ENCODE results near the gene TIMM22. TPM values are rescaled to one million over a fixed set of nuclear protein-coding genes. Genes with fewer than 3 reads are reported as not detected.

TIMM22 gene
- total RNA-seq, 1 donor from 2014 or later, result 9.1 TPM

- no peaks in the 10 kb centered on the region for H3K9me3 ChIP-seq
- H3K36me3 ChIP-seq, result peaks cover 94% of the 10 kb centered on the region
- H3K4me1 ChIP-seq, result peaks cover 84% of the 10 kb centered on the region
- no peaks in the 10 kb centered on the region for H3K27me3 ChIP-seq (ENCODE audit: low read depth)
- ATAC-seq (no peak), DNase-seq (no peak)
- TF ChIP-seq, protein P1, sequence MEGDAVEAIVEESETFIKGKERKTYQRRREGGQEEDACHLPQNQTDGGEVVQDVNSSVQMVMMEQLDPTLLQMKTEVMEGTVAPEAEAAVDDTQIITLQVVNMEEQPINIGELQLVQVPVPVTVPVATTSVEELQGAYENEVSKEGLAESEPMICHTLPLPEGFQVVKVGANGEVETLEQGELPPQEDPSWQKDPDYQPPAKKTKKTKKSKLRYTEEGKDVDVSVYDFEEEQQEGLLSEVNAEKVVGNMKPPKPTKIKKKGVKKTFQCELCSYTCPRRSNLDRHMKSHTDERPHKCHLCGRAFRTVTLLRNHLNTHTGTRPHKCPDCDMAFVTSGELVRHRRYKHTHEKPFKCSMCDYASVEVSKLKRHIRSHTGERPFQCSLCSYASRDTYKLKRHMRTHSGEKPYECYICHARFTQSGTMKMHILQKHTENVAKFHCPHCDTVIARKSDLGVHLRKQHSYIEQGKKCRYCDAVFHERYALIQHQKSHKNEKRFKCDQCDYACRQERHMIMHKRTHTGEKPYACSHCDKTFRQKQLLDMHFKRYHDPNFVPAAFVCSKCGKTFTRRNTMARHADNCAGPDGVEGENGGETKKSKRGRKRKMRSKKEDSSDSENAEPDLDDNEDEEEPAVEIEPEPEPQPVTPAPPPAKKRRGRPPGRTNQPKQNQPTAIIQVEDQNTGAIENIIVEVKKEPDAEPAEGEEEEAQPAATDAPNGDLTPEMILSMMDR (IDR thresholded peaks at IDR 0.05), result no peak
- no peak overlapping the region for H3K4me3 ChIP-seq
- intact Hi-C loops (cut with DNase I), result no loop called here
- H3K27ac ChIP-seq, result peak overlapping the region; percentile 81
These were observed 7.9 kb downstream of the TIMM22 start for GRCh38 chr17:1004769-1005295.

DNA sequence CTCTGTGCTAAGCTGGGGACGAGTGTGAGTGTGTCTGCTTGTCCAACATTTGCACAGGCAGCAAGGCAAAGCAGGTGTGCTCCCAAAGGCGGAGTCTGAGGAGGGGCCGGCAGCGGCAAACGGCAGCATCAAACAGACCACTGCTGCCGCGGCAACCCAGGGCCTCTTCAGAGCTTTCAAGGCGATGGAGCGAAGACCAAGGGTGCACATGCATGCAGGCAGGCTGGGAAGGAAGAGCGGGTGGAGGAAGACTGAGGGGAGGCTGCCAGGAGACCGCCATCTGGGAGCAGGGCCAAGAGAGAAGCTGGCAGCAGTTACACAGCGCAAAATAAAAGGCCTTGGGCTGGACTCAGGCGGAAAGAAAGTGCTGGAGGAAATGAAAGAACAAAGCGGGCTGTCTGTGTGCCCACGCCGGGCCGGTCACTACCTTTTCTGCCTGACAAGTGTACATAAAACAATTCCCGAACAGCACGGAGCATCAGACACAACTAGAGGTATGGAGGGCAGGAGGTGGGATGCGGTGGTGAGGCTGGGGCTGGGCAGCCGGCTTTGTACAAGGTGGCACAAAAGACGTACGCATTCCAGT lies 8.5 kb downstream of the TIMM22 start:
- Histone ChIP-seq H3K36me3 (peaks cover 94% of the 10 kb centered on the region), H3K27me3 (ENCODE audit: low read depth) (no peaks in the 10 kb centered on the region), H3K9me3 (no peaks in the 10 kb centered on the region), H3K4me1 (peaks cover 79% of the 10 kb centered on the region), H3K27ac (peak overlapping the region; percentile 81), H3K4me3 (no peak overlapping the region)
- no peak for DNase-seq
- intact Hi-C loops (cut with DNase I), result no loop called here
- peak; percentile 12 to 17 for ATAC-seq
- TF ChIP-seq, protein P1 (IDR thresholded peaks at IDR 0.05), result no peak

DNA sequence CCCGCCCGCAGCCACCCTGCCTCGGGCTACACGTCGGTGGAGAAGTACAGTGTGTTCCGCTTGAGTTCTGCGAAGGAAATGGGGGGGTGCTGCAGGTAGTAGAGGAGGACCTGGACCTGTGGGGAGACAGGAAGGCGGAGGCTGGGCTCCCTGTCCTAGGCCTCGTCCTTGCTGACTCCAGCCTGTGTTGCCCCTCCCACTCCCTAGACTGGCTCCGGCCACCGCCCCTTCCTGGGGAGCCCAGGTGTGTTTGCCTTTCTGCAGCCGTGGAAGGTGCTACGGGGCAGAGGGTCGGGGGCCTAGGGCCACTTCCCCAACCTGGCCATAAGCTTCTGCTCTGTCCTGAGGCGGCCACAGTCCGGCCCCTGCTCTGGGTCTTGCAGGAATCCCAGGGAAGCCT lies 9.1 kb downstream of the TIMM22 start:
- H3K36me3 ChIP-seq, result peaks cover 94% of the 10 kb centered on the region
- DNase-seq, result no peak
- TF ChIP-seq, protein P1 (IDR thresholded peaks at IDR 0.05), result no peak
- peak overlapping the region; percentile 81 for H3K27ac ChIP-seq
- intact Hi-C loops (cut with DNase I), result no loop called here
- H3K4me1 ChIP-seq, result peaks cover 79% of the 10 kb centered on the region
- no peaks in the 10 kb centered on the region for H3K27me3 ChIP-seq (ENCODE audit: low read depth)
- no peak for ATAC-seq
- H3K4me3 ChIP-seq, result peak overlapping the region; percentile 6
- H3K9me3 ChIP-seq, result no peaks in the 10 kb centered on the region

GRCh38 chr17:1007310-1008007 lies 10.5 kb downstream of the TIMM22 start:
- DNase-seq (no peak), ATAC-seq (no peak)
- no peaks in the 10 kb centered on the region for H3K27me3 ChIP-seq (ENCODE audit: low read depth)
- TF ChIP-seq, protein P1 (IDR thresholded peaks at IDR 0.05), result no peak
- H3K27ac ChIP-seq, result peak overlapping the region; percentile 76
- H3K4me1 ChIP-seq, result peaks cover 68% of the 10 kb centered on the region
- intact Hi-C loops (cut with DNase I), result no loop called here
- peaks cover 94% of the 10 kb centered on the region for H3K36me3 ChIP-seq
- no peak overlapping the region for H3K4me3 ChIP-seq
- no peaks in the 10 kb centered on the region for H3K9me3 ChIP-seq

DNA sequence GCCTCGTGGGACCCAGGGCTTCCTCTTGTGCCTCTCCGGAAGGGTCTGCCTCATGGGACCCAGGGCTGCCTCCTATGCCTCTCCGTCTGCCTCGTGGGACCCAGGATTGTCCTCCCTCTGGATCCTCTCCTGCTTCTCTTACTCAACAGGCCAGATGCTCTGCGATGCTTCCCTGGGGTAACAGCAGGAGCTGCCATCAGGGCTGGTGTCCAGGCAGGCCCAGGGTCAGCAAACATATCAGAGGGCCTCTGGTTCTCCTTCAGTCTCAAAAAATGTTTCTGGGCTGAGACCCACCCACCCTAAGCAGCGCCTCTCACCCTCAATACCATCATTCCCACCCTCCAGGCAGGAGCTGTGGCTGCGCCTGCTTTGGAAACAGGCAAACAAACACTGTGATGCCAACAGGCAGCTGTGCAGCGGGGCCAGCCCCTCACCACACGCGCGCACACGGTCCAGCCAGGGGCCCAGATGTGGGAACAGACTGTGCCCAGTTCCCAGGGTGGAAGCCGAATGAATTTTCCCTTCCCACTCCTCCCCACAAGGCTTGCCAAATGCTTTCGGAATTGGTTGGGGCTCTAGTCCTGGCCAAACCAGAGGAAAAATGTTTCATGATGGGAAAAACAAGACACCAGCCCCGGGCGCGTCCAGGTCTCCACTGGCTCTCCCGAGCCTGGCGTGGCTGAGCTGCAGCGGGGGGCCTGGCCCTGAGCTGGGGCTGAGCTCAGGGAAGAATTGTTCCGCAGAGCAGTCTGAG lies 11.3 kb downstream of the TIMM22 start:
- H3K27me3 ChIP-seq (ENCODE audit: low read depth), result no peaks in the 10 kb centered on the region
- no peak for DNase-seq
- TF ChIP-seq, protein P1 (IDR thresholded peaks at IDR 0.05), result no peak

More for the DNA sequence above, 11.3 kb downstream of the TIMM22 start:
- Histone ChIP-seq H3K4me3 (no peak overlapping the region), H3K36me3 (peaks cover 94% of the 10 kb centered on the region), H3K9me3 (no peaks in the 10 kb centered on the region), H3K27ac (peak overlapping the region; percentile 76), H3K4me1 (peaks cover 61% of the 10 kb centered on the region)
- ATAC-seq, result peak in 1 of 2 donors; percentile 26
- intact Hi-C loops (cut with DNase I), result no loop called here

Data from lower lobe of right lung (tissue), 2 donors.